22Rv1 (cell line): Measurements from ENCODE around the gene HOXD10.

Experiments
- ZFX ChIP-seq: fragments of 450-650 bp; IDR thresholded peaks from 2 replicates; pipeline ENCODE4 v1.6.1; 2017; ENCODE audit warnings: antibody characterized with exemption, borderline replicate concordance
- TF ChIP-seq, protein P1 (sequence below): fragments of 450-650 bp; IDR thresholded peaks from 2 replicates; pipeline ENCODE4 v1.5.1; 2017; ENCODE audit warnings: mild to moderate bottlenecking

DNA sequence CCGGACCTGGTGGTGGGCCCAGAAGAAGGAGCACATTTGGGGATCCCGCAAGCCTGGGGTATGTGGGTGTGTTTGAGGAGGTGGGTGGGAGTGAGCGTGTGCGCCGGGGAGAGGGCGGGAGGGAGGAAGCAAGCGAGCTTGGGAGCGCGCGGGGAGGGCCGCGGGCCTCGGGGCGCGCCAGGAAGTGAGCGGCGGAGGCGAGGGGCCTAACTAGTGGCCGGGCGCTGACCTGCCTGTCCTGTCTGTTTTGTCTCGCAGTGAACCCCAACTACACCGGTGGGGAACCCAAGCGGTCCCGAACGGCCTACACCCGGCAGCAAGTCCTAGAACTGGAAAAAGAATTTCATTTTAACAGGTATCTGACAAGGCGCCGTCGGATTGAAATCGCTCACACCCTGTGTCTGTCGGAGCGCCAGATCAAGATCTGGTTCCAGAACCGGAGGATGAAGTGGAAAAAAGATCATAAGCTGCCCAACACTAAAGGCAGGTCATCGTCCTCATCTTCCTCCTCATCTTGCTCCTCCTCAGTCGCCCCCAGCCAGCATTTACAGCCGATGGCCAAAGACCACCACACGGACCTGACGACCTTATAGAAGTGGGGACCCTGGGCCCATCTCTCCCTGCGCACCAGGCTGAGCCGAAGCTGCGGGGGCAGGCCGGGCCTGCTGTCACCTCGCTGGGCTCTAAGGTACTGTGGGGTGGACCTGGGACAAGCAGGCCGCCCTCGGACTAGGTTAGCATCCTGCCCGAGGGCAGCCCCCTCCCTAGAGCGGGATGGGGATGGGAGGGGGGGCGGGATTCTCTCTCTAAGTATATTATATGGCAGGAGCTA is 36.0 kb downstream of the HOXD10 start:
- TF ChIP-seq, protein P1, sequence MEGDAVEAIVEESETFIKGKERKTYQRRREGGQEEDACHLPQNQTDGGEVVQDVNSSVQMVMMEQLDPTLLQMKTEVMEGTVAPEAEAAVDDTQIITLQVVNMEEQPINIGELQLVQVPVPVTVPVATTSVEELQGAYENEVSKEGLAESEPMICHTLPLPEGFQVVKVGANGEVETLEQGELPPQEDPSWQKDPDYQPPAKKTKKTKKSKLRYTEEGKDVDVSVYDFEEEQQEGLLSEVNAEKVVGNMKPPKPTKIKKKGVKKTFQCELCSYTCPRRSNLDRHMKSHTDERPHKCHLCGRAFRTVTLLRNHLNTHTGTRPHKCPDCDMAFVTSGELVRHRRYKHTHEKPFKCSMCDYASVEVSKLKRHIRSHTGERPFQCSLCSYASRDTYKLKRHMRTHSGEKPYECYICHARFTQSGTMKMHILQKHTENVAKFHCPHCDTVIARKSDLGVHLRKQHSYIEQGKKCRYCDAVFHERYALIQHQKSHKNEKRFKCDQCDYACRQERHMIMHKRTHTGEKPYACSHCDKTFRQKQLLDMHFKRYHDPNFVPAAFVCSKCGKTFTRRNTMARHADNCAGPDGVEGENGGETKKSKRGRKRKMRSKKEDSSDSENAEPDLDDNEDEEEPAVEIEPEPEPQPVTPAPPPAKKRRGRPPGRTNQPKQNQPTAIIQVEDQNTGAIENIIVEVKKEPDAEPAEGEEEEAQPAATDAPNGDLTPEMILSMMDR = no peak
- TF ChIP-seq ZFX = no peak
